ENCODE results near the gene TRIM29. TPM values are rescaled to one million over a fixed set of nuclear protein-coding genes. Genes with fewer than 3 reads are reported as not detected.

Gene TRIM29
- total and polyA plus RNA-seq, 10 of the 15 experiments (the other 5 are each of a cell fraction or from before 2014, with no cell fraction given) = 0.08 to 0.67 (median 0.26) TPM; not detected in 5

GRCh38 chr11:120126620-120127019 is 11.3 kb downstream of the TRIM29 start (continued):
- TF ChIP-seq, protein P1, sequence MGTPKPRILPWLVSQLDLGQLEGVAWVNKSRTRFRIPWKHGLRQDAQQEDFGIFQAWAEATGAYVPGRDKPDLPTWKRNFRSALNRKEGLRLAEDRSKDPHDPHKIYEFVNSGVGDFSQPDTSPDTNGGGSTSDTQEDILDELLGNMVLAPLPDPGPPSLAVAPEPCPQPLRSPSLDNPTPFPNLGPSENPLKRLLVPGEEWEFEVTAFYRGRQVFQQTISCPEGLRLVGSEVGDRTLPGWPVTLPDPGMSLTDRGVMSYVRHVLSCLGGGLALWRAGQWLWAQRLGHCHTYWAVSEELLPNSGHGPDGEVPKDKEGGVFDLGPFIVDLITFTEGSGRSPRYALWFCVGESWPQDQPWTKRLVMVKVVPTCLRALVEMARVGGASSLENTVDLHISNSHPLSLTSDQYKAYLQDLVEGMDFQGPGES (IDR thresholded peaks at IDR 0.05) = no peak
- no peak for TF ChIP-seq RELB (IDR thresholded peaks at IDR 0.05; ENCODE audit: low read depth)
- no peak for TF ChIP-seq DPF2 (IDR thresholded peaks at IDR 0.05)
- TF ChIP-seq ZNF24 (IDR thresholded peaks at IDR 0.05) = no peak
- TF ChIP-seq GATAD2B (conservative IDR thresholded peaks at IDR 0.05; ENCODE audit: low read depth) = no peak
- no peak for TF ChIP-seq ZNF622 (IDR thresholded peaks at IDR 0.05)
- TF ChIP-seq, protein P2, sequence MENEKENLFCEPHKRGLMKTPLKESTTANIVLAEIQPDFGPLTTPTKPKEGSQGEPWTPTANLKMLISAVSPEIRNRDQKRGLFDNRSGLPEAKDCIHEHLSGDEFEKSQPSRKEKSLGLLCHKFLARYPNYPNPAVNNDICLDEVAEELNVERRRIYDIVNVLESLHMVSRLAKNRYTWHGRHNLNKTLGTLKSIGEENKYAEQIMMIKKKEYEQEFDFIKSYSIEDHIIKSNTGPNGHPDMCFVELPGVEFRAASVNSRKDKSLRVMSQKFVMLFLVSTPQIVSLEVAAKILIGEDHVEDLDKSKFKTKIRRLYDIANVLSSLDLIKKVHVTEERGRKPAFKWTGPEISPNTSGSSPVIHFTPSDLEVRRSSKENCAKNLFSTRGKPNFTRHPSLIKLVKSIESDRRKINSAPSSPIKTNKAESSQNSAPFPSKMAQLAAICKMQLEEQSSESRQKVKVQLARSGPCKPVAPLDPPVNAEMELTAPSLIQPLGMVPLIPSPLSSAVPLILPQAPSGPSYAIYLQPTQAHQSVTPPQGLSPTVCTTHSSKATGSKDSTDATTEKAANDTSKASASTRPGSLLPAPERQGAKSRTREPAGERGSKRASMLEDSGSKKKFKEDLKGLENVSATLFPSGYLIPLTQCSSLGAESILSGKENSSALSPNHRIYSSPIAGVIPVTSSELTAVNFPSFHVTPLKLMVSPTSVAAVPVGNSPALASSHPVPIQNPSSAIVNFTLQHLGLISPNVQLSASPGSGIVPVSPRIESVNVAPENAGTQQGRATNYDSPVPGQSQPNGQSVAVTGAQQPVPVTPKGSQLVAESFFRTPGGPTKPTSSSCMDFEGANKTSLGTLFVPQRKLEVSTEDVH (IDR thresholded peaks at IDR 0.05; ENCODE audit: low read depth, partially characterized antibody) = no peak

DNA sequence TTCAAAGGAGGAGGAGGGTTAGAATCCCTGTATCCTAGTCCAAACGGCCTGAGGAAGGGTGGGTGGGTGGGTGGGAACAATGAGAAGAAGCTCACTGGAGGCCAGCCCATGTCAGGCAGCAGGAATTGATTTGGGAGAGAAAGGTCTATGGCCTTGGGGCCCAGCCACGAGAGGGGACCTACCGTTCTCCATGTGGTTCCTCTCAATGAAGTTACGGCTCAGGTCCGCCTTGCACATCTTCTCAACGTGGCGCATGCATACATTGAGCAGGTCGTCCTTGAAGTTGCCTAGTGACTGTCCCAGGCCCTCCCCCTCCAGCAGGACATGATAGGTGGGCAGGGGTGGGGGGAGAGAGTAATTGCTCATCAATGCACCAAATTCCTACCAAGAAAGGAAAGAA is 12.4 kb downstream of the TRIM29 start:
- TF ChIP-seq SIX5 (IDR thresholded peaks at IDR 0.05; ENCODE audit: low read depth, low read length, severe bottlenecking) = no peak
- TF ChIP-seq NR2C1 (IDR thresholded peaks at IDR 0.05) = no peak
- TF ChIP-seq RAD51 (IDR thresholded peaks at IDR 0.05) = no peak
- no peak for TF ChIP-seq IKZF1 (conservative IDR thresholded peaks at IDR 0.05)
- H3K27me3 ChIP-seq (replicated peaks in 1 of 2; ENCODE audit: control insufficient read depth in 2 of 2, insufficient read depth in 2 of 2, low read length in 1 of 2) = peaks cover 3 to 4% of the 10 kb centered on the region in 2 experiments; a peak in 3 of 4 replicates
- H3K4me2 ChIP-seq (ENCODE audit: control insufficient read depth, insufficient read depth) = no peak overlapping the region
- DNase-seq (ENCODE audit: low read depth, low spot score) = no peak
- ATAC-seq = no peak
- no peaks in the 10 kb centered on the region; the same call in 2 of the 3 replicates for H3K9me3 ChIP-seq (replicated peaks; ENCODE audit: control insufficient read depth, insufficient read depth, low read length)
- intact Hi-C loops (cut with micrococcal nuclease; ENCODE audit: unreplicated experiment) = no loop called here
- SMC1A ChIA-PET (ENCODE audit: uncharacterized antibody, unreplicated experiment) = no interaction called here
- POLR2A ChIA-PET = no interaction called here
- BruUV-seq (replicated peaks) = no TSS peak
- no peaks in the 10 kb centered on the region for H3K79me2 ChIP-seq (ENCODE audit: control insufficient read depth, insufficient read depth, low read length)
- no peak for FAIRE-seq
- RAD21 ChIA-PET (ENCODE audit: unreplicated experiment) = no interaction called here
- H3K4me1 ChIP-seq (ENCODE audit: control insufficient read depth, insufficient read depth, low read length) = no peaks in the 10 kb centered on the region
- in situ Hi-C loops (cut with MboI) = no loop called here
- H3K27ac ChIP-seq (ENCODE audit: control insufficient read depth, insufficient read depth) = no peak overlapping the region
- CTCF ChIA-PET = no interaction called here
- WGBS (ENCODE audit: insufficient coverage, insufficient replicate concordance, low lambda C conversion rate, missing lambda C conversion rate) = 48% methylated on average over 8 of the region's 8 CpGs
- H3K4me3 ChIP-seq = no peak overlapping the region
- H3K36me3 ChIP-seq (ENCODE audit: control insufficient read depth in 2 of 2, insufficient read depth in 2 of 2, low read length in 1 of 2) = no peaks in the 10 kb centered on the region
- no peak overlapping the region for H3K9ac ChIP-seq (ENCODE audit: control insufficient read depth, insufficient read depth, low read length)
- no peak overlapping the region for H2AFZ ChIP-seq (ENCODE audit: control insufficient read depth, low read depth, low read length)
- H4K20me1 ChIP-seq (ENCODE audit: control insufficient read depth, insufficient read depth) = no peaks in the 10 kb centered on the region
